GM12865 (cell line): ENCODE measurements around the gene PHF20.

Experiments
- DNase-seq: peaks from one replicate; pipeline ENCODE4 v3.0.0; 2010; ENCODE audit warnings: low read depth
- H3K4me3 ChIP-seq: 2 replicates; pipeline ENCODE4 v1.5.1; 2011; ENCODE audit warnings: mild to moderate bottlenecking, low read depth, low read length, control low read depth
- TF ChIP-seq, protein P1 (sequence below): IDR thresholded peaks from 2 replicates; pipeline ENCODE4 v1.5.1; 2011; ENCODE audit warnings: low read length, control low read depth, low read depth, inconsistent platforms; ENCODE audit not compliant: insufficient read depth; ENCODE audit errors: missing control alignments

PHF20 gene

DNA sequence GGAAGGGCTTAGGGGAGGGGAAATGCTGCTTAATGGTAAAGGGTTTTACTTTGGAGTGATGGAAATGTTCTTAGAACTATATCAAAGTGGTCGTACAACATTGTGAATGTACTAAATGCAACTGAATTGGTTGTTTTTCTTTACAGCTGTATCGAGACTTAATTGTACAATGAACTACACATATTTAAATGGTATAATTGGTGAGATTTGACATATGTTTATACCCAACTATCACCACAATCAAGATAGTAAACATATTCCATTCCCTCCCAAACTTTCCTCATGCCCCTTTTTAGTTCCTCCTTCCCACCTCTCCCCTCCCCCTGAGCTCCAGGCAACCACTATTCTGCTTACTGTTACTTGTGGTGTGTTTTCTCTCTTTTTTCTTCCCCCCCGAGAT is 138.4 kb downstream of the PHF20 start:
- DNase-seq = no peak
- TF ChIP-seq, protein P1, sequence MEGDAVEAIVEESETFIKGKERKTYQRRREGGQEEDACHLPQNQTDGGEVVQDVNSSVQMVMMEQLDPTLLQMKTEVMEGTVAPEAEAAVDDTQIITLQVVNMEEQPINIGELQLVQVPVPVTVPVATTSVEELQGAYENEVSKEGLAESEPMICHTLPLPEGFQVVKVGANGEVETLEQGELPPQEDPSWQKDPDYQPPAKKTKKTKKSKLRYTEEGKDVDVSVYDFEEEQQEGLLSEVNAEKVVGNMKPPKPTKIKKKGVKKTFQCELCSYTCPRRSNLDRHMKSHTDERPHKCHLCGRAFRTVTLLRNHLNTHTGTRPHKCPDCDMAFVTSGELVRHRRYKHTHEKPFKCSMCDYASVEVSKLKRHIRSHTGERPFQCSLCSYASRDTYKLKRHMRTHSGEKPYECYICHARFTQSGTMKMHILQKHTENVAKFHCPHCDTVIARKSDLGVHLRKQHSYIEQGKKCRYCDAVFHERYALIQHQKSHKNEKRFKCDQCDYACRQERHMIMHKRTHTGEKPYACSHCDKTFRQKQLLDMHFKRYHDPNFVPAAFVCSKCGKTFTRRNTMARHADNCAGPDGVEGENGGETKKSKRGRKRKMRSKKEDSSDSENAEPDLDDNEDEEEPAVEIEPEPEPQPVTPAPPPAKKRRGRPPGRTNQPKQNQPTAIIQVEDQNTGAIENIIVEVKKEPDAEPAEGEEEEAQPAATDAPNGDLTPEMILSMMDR = no peak

GRCh38 chr20:35912881-35913280 is 141.1 kb downstream of the PHF20 start:
- no peak for DNase-seq
- H3K4me3 ChIP-seq = no peak overlapping the region
- TF ChIP-seq, protein P1 = no peak

More for the DNA sequence above, 138.4 kb downstream of the PHF20 start:
- H3K4me3 ChIP-seq = no peak overlapping the region

- DNase-seq = no peak
- TF ChIP-seq, protein P1 = no peak
- no peak overlapping the region for H3K4me3 ChIP-seq
These were observed 145.3 kb downstream of the PHF20 start for GRCh38 chr20:35917077-35917476.

- TF ChIP-seq, protein P1 = no peak
- H3K4me3 ChIP-seq = no peak overlapping the region
- no peak for DNase-seq
These were observed 146.2 kb downstream of the PHF20 start for GRCh38 chr20:35918021-35918420.

GRCh38 chr20:35920523-35920922 is 148.7 kb downstream of the PHF20 start:
- TF ChIP-seq, protein P1 = no peak
- no peak for DNase-seq
- H3K4me3 ChIP-seq = no peak overlapping the region

GRCh38 chr20:35929301-35929700 is 157.5 kb downstream of the PHF20 start:
- DNase-seq = no peak
- H3K4me3 ChIP-seq = no peak overlapping the region
- TF ChIP-seq, protein P1 = no peak

DNA sequence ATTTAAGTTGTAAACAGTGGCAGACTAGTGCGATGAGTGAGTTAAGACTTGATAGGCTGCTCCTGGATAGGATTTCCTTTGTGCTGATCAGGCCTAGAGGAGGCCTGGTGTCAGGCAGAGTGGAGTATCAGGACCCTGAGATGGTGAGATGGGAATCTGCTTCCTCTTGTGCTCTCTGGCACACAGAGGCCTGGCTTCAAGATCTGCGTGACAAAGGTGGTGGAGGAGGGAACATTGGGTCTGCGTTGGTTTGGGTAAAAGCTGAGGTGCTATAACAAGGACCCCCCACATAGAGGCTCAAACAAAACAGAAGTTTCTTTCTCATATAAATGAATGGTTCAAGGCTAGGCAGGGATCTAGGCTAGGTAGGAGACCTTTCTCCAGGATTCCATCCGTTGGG is 162.2 kb downstream of the PHF20 start:
- TF ChIP-seq, protein P1 = no peak
- H3K4me3 ChIP-seq = no peak overlapping the region
- DNase-seq = no peak
